NOMO-1 treated with dmso at 0.1 percent for 144 hours (cell line): Measurements from ENCODE around the gene STAT5A.
"Not testable (repeated sequence)": the region's sequence is repeated elsewhere in the genome, so short reads cannot be mapped to it uniquely, and the experiment has no call there.

ENCODE experiments used
- DNase-seq: peaks from one replicate; lab custom pipeline; 2025; ENCODE audit not compliant: unreplicated experiment; lab: John Stamatoyannopoulos, UW

The STAT5A gene

GRCh38 chr17:42305543-42306384 lies 17.5 kb downstream of the STAT5A start:
- no peak for DNase-seq

GRCh38 chr17:42306385-42306667 lies 18.0 kb downstream of the STAT5A start:
- no peak for DNase-seq

DNA sequence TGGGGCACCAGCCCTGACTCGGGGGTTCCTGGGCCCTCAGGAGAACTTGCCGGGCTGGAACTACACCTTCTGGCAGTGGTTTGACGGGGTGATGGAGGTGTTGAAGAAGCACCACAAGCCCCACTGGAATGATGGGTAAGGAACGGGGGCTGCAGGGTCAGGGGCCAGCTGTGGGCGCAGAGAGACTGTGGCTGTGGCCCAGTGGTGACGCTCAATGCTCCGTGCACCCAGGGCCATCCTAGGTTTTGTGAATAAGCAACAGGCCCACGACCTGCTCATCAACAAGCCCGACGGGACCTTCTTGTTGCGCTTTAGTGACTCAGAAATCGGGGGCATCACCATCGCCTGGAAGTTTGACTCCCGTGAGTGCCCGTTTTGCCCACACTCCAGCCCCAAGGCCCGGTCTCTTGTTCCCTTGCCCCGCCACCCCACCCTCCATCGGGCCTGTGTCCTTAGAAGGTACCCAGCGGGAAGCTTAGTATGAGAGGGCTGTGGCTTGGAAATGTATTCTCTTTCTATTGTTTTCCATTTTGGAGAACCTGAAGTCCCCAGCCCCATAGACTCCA lies 19.1 kb downstream of the STAT5A start:
- DNase-seq: no peak

- DNase-seq: no peak
Observed at GRCh38 chr17:42308446-42308845, 20.1 kb downstream of the STAT5A start.

- DNase-seq: no peak
Observed at GRCh38 chr17:42309142-42309541, 20.8 kb downstream of the STAT5A start.

- DNase-seq: no peak
Observed at GRCh38 chr17:42309986-42310786, 21.9 kb downstream of the STAT5A start.

DNA sequence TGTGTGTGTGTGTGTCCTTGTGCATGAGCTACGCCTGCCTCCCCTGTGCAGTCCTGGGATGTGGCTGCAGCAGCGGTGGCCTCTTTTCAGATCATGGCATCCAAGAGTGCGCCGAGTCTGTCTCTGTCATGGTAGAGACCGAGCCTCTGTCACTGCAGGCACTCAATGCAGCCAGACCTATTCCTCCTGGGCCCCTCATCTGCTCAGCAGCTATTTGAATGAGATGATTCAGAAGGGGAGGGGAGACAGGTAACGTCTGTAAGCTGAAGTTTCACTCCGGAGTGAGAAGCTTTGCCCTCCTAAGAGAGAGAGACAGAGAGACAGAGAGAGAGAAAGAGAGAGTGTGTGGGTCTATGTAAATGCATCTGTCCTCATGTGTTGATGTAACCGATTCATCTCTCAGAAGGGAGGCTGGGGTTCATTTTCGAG lies 22.5 kb downstream of the STAT5A start:
- no peak for DNase-seq

- peak; percentile 89 for DNase-seq
Observed at GRCh38 chr17:42311240-42312034, 23.1 kb downstream of the STAT5A start.

- DNase-seq: no peak
Observed at GRCh38 chr17:42312035-42312284, 23.7 kb downstream of the STAT5A start.

- DNase-seq: no peak
Observed at GRCh38 chr17:42312285-42313130, 24.2 kb downstream of the STAT5A start.

GRCh38 chr17:42313389-42313772 lies 25.1 kb downstream of the STAT5A start:
- DNase-seq: no peak

- DNase-seq: no peak
Observed at GRCh38 chr17:42313773-42314566, 25.7 kb downstream of the STAT5A start.

DNA sequence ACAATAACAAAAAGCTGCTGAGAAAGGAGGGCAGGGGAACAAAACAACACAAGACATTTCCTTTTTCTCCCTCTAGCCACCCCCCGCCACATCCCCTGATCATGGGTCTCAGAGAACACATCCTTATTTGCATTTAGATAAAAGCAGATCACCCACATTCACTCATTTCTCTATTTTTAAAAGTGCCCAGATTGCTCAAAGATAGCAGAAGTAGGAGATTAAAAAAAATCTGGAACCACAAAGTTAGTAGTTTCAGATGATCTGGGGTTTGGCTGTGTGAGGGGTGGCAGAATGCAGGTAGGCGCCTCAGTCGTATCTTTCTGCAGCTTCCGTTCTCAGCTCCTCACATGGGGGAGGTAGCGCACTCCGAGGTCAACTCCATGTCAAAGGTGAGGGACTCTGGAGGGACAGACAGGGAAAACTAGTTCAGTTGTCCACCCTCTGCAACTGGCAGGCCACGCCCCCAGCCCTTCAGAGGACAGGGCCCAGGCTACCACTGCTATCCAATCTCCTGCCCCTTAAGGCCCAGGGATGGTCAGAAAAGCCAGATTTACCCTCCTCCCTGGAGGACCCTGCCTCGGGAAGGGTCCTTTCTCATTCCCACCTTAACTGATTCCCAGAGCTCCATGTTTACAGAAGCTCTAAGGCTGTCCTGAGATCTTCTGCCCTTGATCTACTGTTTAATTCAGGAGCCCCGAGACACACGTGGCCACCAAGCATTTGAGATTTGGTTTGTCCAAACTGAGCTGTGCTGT lies 27.3 kb downstream of the STAT5A start:
- no peak for DNase-seq

DNA sequence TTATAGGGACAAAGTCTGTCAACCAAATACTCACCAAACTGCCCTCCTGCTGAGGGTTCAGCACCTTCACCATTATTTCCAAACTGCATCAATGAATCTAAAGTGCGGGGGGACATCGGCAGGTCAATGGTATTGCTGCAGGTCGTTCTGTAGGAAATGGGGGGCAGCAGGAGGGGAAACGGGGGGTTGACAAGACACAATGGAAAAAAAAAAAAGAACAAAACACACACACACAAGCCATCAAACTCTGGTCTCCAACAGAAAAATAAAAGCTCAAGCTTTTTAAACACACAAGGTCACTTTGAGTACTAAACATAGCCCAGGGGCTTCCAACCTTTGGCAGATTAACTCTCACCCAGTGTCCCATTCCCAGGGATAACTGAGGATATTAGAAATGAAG lies 28.5 kb downstream of the STAT5A start:
- DNase-seq: no peak

GRCh38 chr17:42317266-42317845 lies 29.1 kb downstream of the STAT5A start:
- DNase-seq: no peak

- not testable (repeated sequence) for DNase-seq
Observed at GRCh38 chr17:42317967-42318366, 29.7 kb downstream of the STAT5A start.

- no peak for DNase-seq
Observed at GRCh38 chr17:42321555-42321954, 33.3 kb downstream of the STAT5A start.

- peak; percentile 77 for DNase-seq
Observed at GRCh38 chr17:42322382-42323267, 34.3 kb downstream of the STAT5A start.
